Measurements from ENCODE around the gene ADAMTS6.

The ADAMTS6 gene

GRCh38 chr5:65423623-65424022 lies 58.1 kb downstream of the ADAMTS6 start:
- no peak overlapping the region for H3K14ac ChIP-seq (ENCODE audit: low read length in 2 of 2)
- H2BK120ac ChIP-seq (ENCODE audit: low read depth, low read length), result no peak overlapping the region
- H3K4me3 ChIP-seq (ENCODE audit: insufficient read depth in 1 of 2, low read depth in 1 of 2, low read length in 2 of 2), result no peak overlapping the region

GRCh38 chr5:65418661-65419060 lies 63.1 kb downstream of the ADAMTS6 start:
- no peak for DNase-seq
- Histone ChIP-seq H4K8ac (ENCODE audit: low read length) (no peak overlapping the region), H3K4me1 (ENCODE audit: control insufficient read depth, insufficient read depth, low read depth, low read length) (no peaks in the 10 kb centered on the region), H2AK5ac (ENCODE audit: low read length, severe bottlenecking) (no peak overlapping the region), H2BK120ac (ENCODE audit: low read depth, low read length) (no peak overlapping the region), H2BK12ac (ENCODE audit: low read length in 2 of 2) (no peak overlapping the region), H3K4me2 (ENCODE audit: low read length, poor library complexity, severe bottlenecking) (no peak overlapping the region), H3K18ac (ENCODE audit: low read depth in 1 of 2, low read length in 2 of 2) (no peak overlapping the region), H3K4ac (ENCODE audit: low read depth in 1 of 2, low read length in 2 of 2) (no peak overlapping the region), H3K36me3 (ENCODE audit: control insufficient read depth in 1 of 2, insufficient read depth in 2 of 2, low read depth in 1 of 2, low read length in 2 of 2) (peaks cover 0 to 75% of the 10 kb centered on the region in 2 experiments), H2BK5ac (ENCODE audit: low read depth, low read length, poor library complexity, severe bottlenecking) (no peak overlapping the region), H3K9ac (ENCODE audit: low read length) (no peak overlapping the region), H4K91ac (ENCODE audit: low read length) (no peak overlapping the region), H2AFZ (ENCODE audit: low read depth, low read length) (no peak overlapping the region), H2BK15ac (ENCODE audit: low read depth, poor library complexity, severe bottlenecking) (no peak overlapping the region), H3K79me1 (replicated peaks; ENCODE audit: low read length, poor library complexity, severe bottlenecking) (peaks cover 3% of the 10 kb centered on the region), H3K27ac (ENCODE audit: low read length, poor library complexity, severe bottlenecking) (no peak overlapping the region), H3K23ac (ENCODE audit: low read length in 2 of 2) (no peak overlapping the region), H3K9me3 (ENCODE audit: control insufficient read depth, low read length) (peaks cover 57% of the 10 kb centered on the region), H3K14ac (ENCODE audit: low read length in 2 of 2) (no peak overlapping the region), H3K27me3 (ENCODE audit: control insufficient read depth in 1 of 2, insufficient read depth in 1 of 2, low read length in 2 of 2) (no peaks in the 10 kb centered on the region), H3K4me3 (ENCODE audit: insufficient read depth in 1 of 2, low read depth in 1 of 2, low read length in 2 of 2) (no peak overlapping the region)
- WGBS, result 100% methylated on average over 2 of the region's 2 CpGs

More at GRCh38 chr5:65423623-65424022, 58.1 kb downstream of the ADAMTS6 start:
- H3K9me3 ChIP-seq (ENCODE audit: control insufficient read depth, low read length), result peaks cover 40% of the 10 kb centered on the region
- no peak overlapping the region for H3K9ac ChIP-seq (ENCODE audit: low read length)
- peaks cover 0 to 64% of the 10 kb centered on the region in 2 experiments for H3K36me3 ChIP-seq (ENCODE audit: control insufficient read depth in 1 of 2, insufficient read depth in 2 of 2, low read depth in 1 of 2, low read length in 2 of 2)
- H4K8ac ChIP-seq (ENCODE audit: low read length), result no peak overlapping the region
- H2BK15ac ChIP-seq (ENCODE audit: low read depth, poor library complexity, severe bottlenecking), result no peak overlapping the region
- H3K23ac ChIP-seq (ENCODE audit: low read length in 2 of 2), result no peak overlapping the region
- no peaks in the 10 kb centered on the region for H3K4me1 ChIP-seq (ENCODE audit: control insufficient read depth, insufficient read depth, low read depth, low read length)
- no peak overlapping the region for H3K4ac ChIP-seq (ENCODE audit: low read depth in 1 of 2, low read length in 2 of 2)
- H2AFZ ChIP-seq (ENCODE audit: low read depth, low read length), result no peak overlapping the region
- no peak overlapping the region for H4K91ac ChIP-seq (ENCODE audit: low read length)
- H2BK12ac ChIP-seq (ENCODE audit: low read length in 2 of 2), result no peak overlapping the region
- H3K27ac ChIP-seq (ENCODE audit: low read length, poor library complexity, severe bottlenecking), result no peak overlapping the region
- no peak overlapping the region for H3K18ac ChIP-seq (ENCODE audit: low read depth in 1 of 2, low read length in 2 of 2)
- H3K27me3 ChIP-seq (ENCODE audit: control insufficient read depth in 1 of 2, insufficient read depth in 1 of 2, low read length in 2 of 2), result no peaks in the 10 kb centered on the region
- peaks cover 1% of the 10 kb centered on the region for H3K79me1 ChIP-seq (replicated peaks; ENCODE audit: low read length, poor library complexity, severe bottlenecking)
- DNase-seq, result no peak
- H3K4me2 ChIP-seq (ENCODE audit: low read length, poor library complexity, severe bottlenecking), result no peak overlapping the region
- WGBS, result no CpG with 5 or more reads among the region's 1 CpG
- H2AK5ac ChIP-seq (ENCODE audit: low read length, severe bottlenecking), result no peak overlapping the region
- no peak overlapping the region for H2BK5ac ChIP-seq (ENCODE audit: low read depth, low read length, poor library complexity, severe bottlenecking)

GRCh38 chr5:65413822-65414221 lies 67.9 kb downstream of the ADAMTS6 start:
- Histone ChIP-seq H3K23ac (ENCODE audit: low read length in 2 of 2) (no peak overlapping the region), H2BK5ac (ENCODE audit: low read depth, low read length, poor library complexity, severe bottlenecking) (no peak overlapping the region), H3K79me1 (replicated peaks; ENCODE audit: low read length, poor library complexity, severe bottlenecking) (peaks cover 3% of the 10 kb centered on the region), H3K27ac (ENCODE audit: low read length, poor library complexity, severe bottlenecking) (no peak overlapping the region), H3K27me3 (ENCODE audit: control insufficient read depth in 1 of 2, insufficient read depth in 1 of 2, low read length in 2 of 2) (no peaks in the 10 kb centered on the region), H4K91ac (ENCODE audit: low read length) (no peak overlapping the region), H3K9ac (ENCODE audit: low read length) (no peak overlapping the region), H2AFZ (ENCODE audit: low read depth, low read length) (no peak overlapping the region), H3K14ac (ENCODE audit: low read length in 2 of 2) (no peak overlapping the region), H2AK5ac (ENCODE audit: low read length, severe bottlenecking) (no peak overlapping the region), H3K36me3 (ENCODE audit: control insufficient read depth in 1 of 2, insufficient read depth in 2 of 2, low read depth in 1 of 2, low read length in 2 of 2) (peaks cover 0 to 63% of the 10 kb centered on the region in 2 experiments), H3K4me1 (ENCODE audit: control insufficient read depth, insufficient read depth, low read depth, low read length) (no peaks in the 10 kb centered on the region), H3K4me3 (ENCODE audit: insufficient read depth in 1 of 2, low read depth in 1 of 2, low read length in 2 of 2) (no peak overlapping the region), H3K9me3 (ENCODE audit: control insufficient read depth, low read length) (peaks cover 19% of the 10 kb centered on the region), H2BK15ac (ENCODE audit: low read depth, poor library complexity, severe bottlenecking) (no peak overlapping the region), H3K18ac (ENCODE audit: low read depth in 1 of 2, low read length in 2 of 2) (no peak overlapping the region), H3K4ac (ENCODE audit: low read depth in 1 of 2, low read length in 2 of 2) (no peak overlapping the region), H2BK12ac (ENCODE audit: low read length in 2 of 2) (no peak overlapping the region), H2BK120ac (ENCODE audit: low read depth, low read length) (no peak overlapping the region), H4K8ac (ENCODE audit: low read length) (no peak overlapping the region), H3K4me2 (ENCODE audit: low read length, poor library complexity, severe bottlenecking) (no peak overlapping the region)
- WGBS, result 64% methylated on average over 2 of the region's 2 CpGs
- DNase-seq, result no peak

GRCh38 chr5:65412842-65413241 lies 68.9 kb downstream of the ADAMTS6 start:
- Histone ChIP-seq H2BK5ac (ENCODE audit: low read depth, low read length, poor library complexity, severe bottlenecking) (no peak overlapping the region), H3K14ac (ENCODE audit: low read length in 2 of 2) (no peak overlapping the region)
- 100% methylated on average over 1 of the region's 2 CpGs for WGBS

More at GRCh38 chr5:65412842-65413241, 68.9 kb downstream of the ADAMTS6 start:
- no peak overlapping the region for H2AK5ac ChIP-seq (ENCODE audit: low read length, severe bottlenecking)
- no peak overlapping the region for H4K91ac ChIP-seq (ENCODE audit: low read length)
- H3K4me1 ChIP-seq (ENCODE audit: control insufficient read depth, insufficient read depth, low read depth, low read length), result no peaks in the 10 kb centered on the region
- H3K27me3 ChIP-seq (ENCODE audit: control insufficient read depth in 1 of 2, insufficient read depth in 1 of 2, low read length in 2 of 2), result no peaks in the 10 kb centered on the region
- no peak overlapping the region for H2BK120ac ChIP-seq (ENCODE audit: low read depth, low read length)
- no peak overlapping the region for H3K18ac ChIP-seq (ENCODE audit: low read depth in 1 of 2, low read length in 2 of 2)
- no peak overlapping the region for H2BK15ac ChIP-seq (ENCODE audit: low read depth, poor library complexity, severe bottlenecking)
- no peak overlapping the region for H3K9ac ChIP-seq (ENCODE audit: low read length)
- H3K9me3 ChIP-seq (ENCODE audit: control insufficient read depth, low read length), result peaks cover 9% of the 10 kb centered on the region
- H3K27ac ChIP-seq (ENCODE audit: low read length, poor library complexity, severe bottlenecking), result no peak overlapping the region
- no peak for DNase-seq
- H3K4me3 ChIP-seq (ENCODE audit: insufficient read depth in 1 of 2, low read depth in 1 of 2, low read length in 2 of 2), result no peak overlapping the region
- no peak overlapping the region for H3K23ac ChIP-seq (ENCODE audit: low read length in 2 of 2)
- peaks cover 0 to 55% of the 10 kb centered on the region in 2 experiments for H3K36me3 ChIP-seq (ENCODE audit: control insufficient read depth in 1 of 2, insufficient read depth in 2 of 2, low read depth in 1 of 2, low read length in 2 of 2)
- H2BK12ac ChIP-seq (ENCODE audit: low read length in 2 of 2), result no peak overlapping the region
- H4K8ac ChIP-seq (ENCODE audit: low read length), result no peak overlapping the region
- no peak overlapping the region for H3K4me2 ChIP-seq (ENCODE audit: low read length, poor library complexity, severe bottlenecking)
- H2AFZ ChIP-seq (ENCODE audit: low read depth, low read length), result no peak overlapping the region
- peaks cover 3% of the 10 kb centered on the region for H3K79me1 ChIP-seq (replicated peaks; ENCODE audit: low read length, poor library complexity, severe bottlenecking)
- no peak overlapping the region for H3K4ac ChIP-seq (ENCODE audit: low read depth in 1 of 2, low read length in 2 of 2)

All from mesenchymal stem cell (in vitro differentiated cells and primary cell).